Stimulated activated CD4-positive, alpha-beta T cell treated with anti-CD3 and anti-CD28 coated beads, TNF-alpha, amount 100 ng/mL, for 1 hour (primary cell): Measurements from ENCODE around the gene AMBRA1.

ENCODE experiments used
- DNase-seq, 3 donors: peaks; one replicate each; pipeline ENCODE4 v3.0.0-alpha.2; 2020; ENCODE audit warnings: low read depth in 3 of 3, low spot score in 1 of 3

Gene AMBRA1

GRCh38 chr11:46480166-46480726, 113.6 kb downstream of the AMBRA1 start:
- DNase-seq = no peak

DNA sequence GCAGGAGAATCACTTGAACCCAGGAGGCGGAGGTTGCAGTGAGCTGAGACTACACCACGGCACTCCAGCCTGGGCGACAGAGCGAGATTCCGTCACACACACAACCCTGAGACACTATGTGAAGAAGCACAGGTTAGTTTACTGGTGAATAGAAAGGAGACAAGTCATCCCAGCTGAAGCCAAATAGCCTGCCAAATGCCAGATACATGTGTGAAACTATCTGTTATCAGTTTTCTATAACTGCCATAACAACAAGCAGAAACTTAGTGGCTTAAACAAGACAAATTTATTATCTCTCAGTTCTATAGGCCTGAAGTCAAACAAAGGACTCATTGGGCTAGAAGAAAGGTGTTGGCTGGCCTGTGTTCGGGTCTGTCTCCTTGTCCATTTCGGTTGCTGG, 114.2 kb downstream of the AMBRA1 start:
- DNase-seq = no peak

DNA sequence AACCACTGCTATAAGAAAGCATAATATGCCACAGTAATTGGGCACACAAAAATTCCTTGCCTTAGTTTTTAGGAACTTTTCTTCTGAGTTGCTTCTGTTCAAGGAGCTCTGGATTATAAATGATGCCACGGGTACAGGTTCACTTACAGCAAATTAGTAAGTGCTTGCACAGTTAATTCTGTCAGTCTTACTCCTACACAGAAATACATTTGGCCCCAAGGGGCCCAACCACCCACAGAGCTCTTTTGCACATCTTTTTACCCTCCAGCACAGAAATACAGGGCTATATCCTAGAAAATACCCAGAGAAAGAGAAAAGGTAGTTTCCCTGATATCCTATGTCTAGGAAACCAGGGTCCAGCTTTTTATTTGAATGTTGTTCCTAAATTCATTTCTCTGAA, 115.6 kb downstream of the AMBRA1 start:
- no peak for DNase-seq

DNA sequence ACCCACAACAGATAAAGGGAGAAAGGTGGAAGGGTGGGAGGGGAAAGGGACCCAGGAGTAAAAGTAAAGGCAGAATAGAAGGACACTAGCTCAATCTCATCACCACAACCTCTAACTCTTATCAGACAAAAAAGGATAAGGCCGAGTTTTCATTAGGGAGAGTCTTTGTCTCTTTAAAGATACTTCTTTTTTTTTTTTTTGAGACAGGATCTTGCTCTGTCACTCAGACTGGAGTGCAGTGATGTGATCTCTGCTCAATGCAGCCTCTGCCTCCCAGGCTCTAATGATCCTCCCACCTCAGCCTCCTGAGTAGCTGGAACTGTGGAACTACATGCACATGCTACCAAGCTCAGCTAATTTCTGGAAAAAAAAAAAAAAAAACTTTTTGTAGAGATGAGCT, 116.7 kb downstream of the AMBRA1 start:
- DNase-seq = no peak

GRCh38 chr11:46475926-46476545, 117.8 kb downstream of the AMBRA1 start:
- DNase-seq = no peak

- DNase-seq = no peak
Observed at GRCh38 chr11:46475051-46475925, 118.5 kb downstream of the AMBRA1 start.

GRCh38 chr11:46472662-46472994, 121.2 kb downstream of the AMBRA1 start:
- DNase-seq = no peak

DNA sequence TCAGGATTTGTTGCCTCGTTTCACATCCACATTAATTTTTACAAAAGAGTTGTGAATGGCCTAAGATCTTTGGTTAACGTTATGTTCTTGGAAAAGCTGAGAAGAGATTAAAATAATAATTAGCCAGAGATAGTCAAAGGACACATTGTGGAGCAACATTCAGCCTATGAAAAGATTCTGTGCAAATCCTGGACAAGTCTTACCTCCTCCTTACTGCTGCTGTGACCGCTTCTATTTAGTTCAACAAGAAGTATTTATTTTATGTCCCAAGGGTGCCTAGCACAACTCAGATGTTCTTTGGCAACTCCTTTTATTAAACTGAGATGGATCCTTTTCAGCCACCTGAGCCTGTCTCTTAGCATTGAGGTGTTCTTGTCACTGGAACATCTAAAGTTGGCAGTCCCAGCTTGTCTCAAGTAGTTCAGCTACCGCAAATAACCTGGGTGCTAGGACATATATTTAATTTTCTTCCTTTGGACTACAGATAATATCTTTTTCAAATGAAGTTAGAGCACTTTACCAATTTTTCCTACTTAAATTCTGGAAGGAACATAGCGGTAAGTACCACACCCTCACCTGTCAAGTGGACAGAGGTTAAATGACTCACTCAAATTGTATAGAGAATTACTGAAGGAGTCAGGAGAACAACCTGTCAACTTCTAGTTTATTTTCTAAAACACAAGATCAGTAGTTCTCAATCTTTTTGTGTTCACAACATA, 121.7 kb downstream of the AMBRA1 start:
- no peak for DNase-seq

DNA sequence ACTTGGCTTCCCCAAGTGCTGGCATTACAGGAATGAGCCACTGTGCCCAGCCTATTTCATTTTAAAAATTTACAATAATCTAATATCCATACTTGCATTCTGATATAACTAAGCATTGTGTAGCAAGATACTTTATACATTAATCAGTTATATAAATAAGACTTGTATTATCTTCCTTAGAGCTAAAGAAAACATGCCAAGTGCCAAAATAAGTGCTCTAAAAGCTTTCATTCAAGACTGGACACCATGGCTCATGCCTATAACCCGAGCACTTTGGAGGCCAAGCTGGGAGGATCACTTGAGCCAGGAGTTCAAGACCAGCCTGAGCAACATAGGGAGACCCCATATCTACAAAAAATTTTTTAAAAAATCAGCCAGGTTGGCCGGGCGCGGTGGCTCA, 123.9 kb downstream of the AMBRA1 start:
- DNase-seq = no peak

GRCh38 chr11:46465683-46466082, 128.1 kb downstream of the AMBRA1 start:
- DNase-seq = no peak

- DNase-seq = no peak
Observed at GRCh38 chr11:46463701-46464421, 130.0 kb downstream of the AMBRA1 start.

- no peak for DNase-seq
Observed at GRCh38 chr11:46461461-46461927, 132.3 kb downstream of the AMBRA1 start.

- no peak for DNase-seq
Observed at GRCh38 chr11:46458491-46458890, 135.3 kb downstream of the AMBRA1 start.

- no peak for DNase-seq
Observed at GRCh38 chr11:46457659-46458424, 136.0 kb downstream of the AMBRA1 start.

GRCh38 chr11:46457021-46457420, 136.8 kb downstream of the AMBRA1 start:
- DNase-seq = no peak

GRCh38 chr11:46456269-46457001, 137.4 kb downstream of the AMBRA1 start:
- DNase-seq = no peak

GRCh38 chr11:46455834-46456233, 138.0 kb downstream of the AMBRA1 start:
- no peak for DNase-seq

- DNase-seq = no peak
Observed at GRCh38 chr11:46452918-46453517, 140.8 kb downstream of the AMBRA1 start.

DNA sequence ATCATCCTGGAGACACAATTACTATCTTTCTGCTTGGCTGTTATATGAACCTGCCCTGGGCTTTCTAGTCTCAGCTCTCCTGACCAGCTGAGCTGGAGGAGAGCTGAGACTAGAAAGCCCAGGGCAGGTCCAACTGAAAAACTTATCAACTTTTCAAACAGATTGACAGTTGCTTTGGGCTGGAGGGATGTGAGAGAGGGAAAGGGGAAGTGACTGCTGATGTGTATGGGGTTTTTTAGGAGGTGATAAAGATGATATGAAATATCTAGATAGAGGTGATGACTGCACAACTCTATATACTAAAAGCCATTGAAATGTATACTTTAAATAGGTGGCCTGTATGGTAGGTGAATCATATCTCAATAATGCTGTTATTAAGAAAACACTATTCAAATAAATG, 142.1 kb downstream of the AMBRA1 start:
- no peak for DNase-seq
